Measurements from ENCODE around the gene BPIFB3. TPM values are rescaled to one million over a fixed set of nuclear protein-coding genes. Genes with fewer than 3 reads are reported as not detected.

BPIFB3 gene
- total RNA-seq, 4 donors from 2014 or later, result not detected

GRCh38 chr20:33067806-33068205 is 14.1 kb downstream of the BPIFB3 start:
- H3K4me3 ChIP-seq, result no peak overlapping the region
- no peaks in the 10 kb centered on the region for H3K4me1 ChIP-seq
- no peaks in the 10 kb centered on the region for H3K36me3 ChIP-seq
- intact Hi-C loops (cut with DNase I), result no loop called here
- no peak for DNase-seq (ENCODE audit: extremely low spot score)
- H3K27ac ChIP-seq (replicated peaks in 1 of 4), result no peak overlapping the region
- 77% methylated on average over 3 of the region's 3 CpGs for WGBS
- H3K9me3 ChIP-seq, result no peaks in the 10 kb centered on the region
- H3K27me3 ChIP-seq, result peaks cover 0 to 28% (median 0%) of the 10 kb centered on the region in 4 donors
- TF ChIP-seq POLR2A (IDR thresholded peaks at IDR 0.05; ENCODE audit: low read depth) (no peak), EP300 (IDR thresholded peaks at IDR 0.05) (no peak)

GRCh38 chr20:33068251-33068939 is 14.7 kb downstream of the BPIFB3 start:
- Histone ChIP-seq H3K4me3 (no peak overlapping the region), H3K36me3 (no peaks in the 10 kb centered on the region), H3K4me1 (no peaks in the 10 kb centered on the region), H3K9me3 (no peaks in the 10 kb centered on the region), H3K27me3 (peaks cover 0 to 28% (median 0%) of the 10 kb centered on the region in 4 donors), H3K27ac (replicated peaks in 1 of 4) (no peak overlapping the region)
- 92% methylated on average over 10 of the region's 12 CpGs for WGBS
- intact Hi-C loops (cut with DNase I), result no loop called here
- DNase-seq (ENCODE audit: extremely low spot score), result no peak
- TF ChIP-seq EP300 (IDR thresholded peaks at IDR 0.05), result no peak
- no peak for TF ChIP-seq CTCF (IDR thresholded peaks at IDR 0.05)
- no peak for TF ChIP-seq POLR2A (IDR thresholded peaks at IDR 0.05; ENCODE audit: low read depth)
- TF ChIP-seq POLR2AphosphoS5 (IDR thresholded peaks at IDR 0.05), result no peak

GRCh38 chr20:33069673-33070072 is 16.0 kb downstream of the BPIFB3 start:
- H3K27ac ChIP-seq (replicated peaks in 1 of 4), result no peak overlapping the region
- peaks cover 0 to 31% (median 0%) of the 10 kb centered on the region in 4 donors for H3K27me3 ChIP-seq
- H3K4me1 ChIP-seq, result no peaks in the 10 kb centered on the region
- no peak for DNase-seq (ENCODE audit: extremely low spot score)
- TF ChIP-seq CTCF (IDR thresholded peaks at IDR 0.05), result no peak
- 94% methylated on average over 9 of the region's 9 CpGs for WGBS
- no peak overlapping the region for H3K4me3 ChIP-seq
- no peaks in the 10 kb centered on the region for H3K36me3 ChIP-seq
- H3K9me3 ChIP-seq, result no peaks in the 10 kb centered on the region
- intact Hi-C loops (cut with DNase I), result no loop called here

GRCh38 chr20:33070111-33071053 is 16.7 kb downstream of the BPIFB3 start:
- no peaks in the 10 kb centered on the region for H3K9me3 ChIP-seq
- H3K36me3 ChIP-seq, result no peaks in the 10 kb centered on the region
- peaks cover 0 to 38% (median 0%) of the 10 kb centered on the region in 4 donors for H3K27me3 ChIP-seq
- H3K4me3 ChIP-seq, result no peak overlapping the region
- no peak for DNase-seq (ENCODE audit: extremely low spot score)
- WGBS, result 83% methylated on average over 14 of the region's 19 CpGs
- H3K27ac ChIP-seq (replicated peaks in 1 of 4), result no peak overlapping the region
- intact Hi-C loops (cut with DNase I), result no loop called here
- TF ChIP-seq POLR2A (IDR thresholded peaks at IDR 0.05; ENCODE audit: low read depth) (no peak), POLR2AphosphoS5 (IDR thresholded peaks at IDR 0.05) (no peak), CTCF (IDR thresholded peaks at IDR 0.05) (no peak), EP300 (IDR thresholded peaks at IDR 0.05) (no peak)
- H3K4me1 ChIP-seq, result no peaks in the 10 kb centered on the region

GRCh38 chr20:33071198-33071597 is 17.5 kb downstream of the BPIFB3 start:
- intact Hi-C loops (cut with DNase I), result no loop called here
- Histone ChIP-seq H3K27me3 (peaks cover 0 to 45% (median 0%) of the 10 kb centered on the region in 4 donors), H3K4me3 (no peak overlapping the region), H3K4me1 (no peaks in the 10 kb centered on the region), H3K9me3 (no peaks in the 10 kb centered on the region), H3K27ac (replicated peaks in 1 of 4) (no peak overlapping the region), H3K36me3 (no peaks in the 10 kb centered on the region)
- 77% methylated on average over 4 of the region's 5 CpGs for WGBS
- DNase-seq (ENCODE audit: extremely low spot score), result no peak
- TF ChIP-seq POLR2AphosphoS5 (IDR thresholded peaks at IDR 0.05) (no peak), CTCF (IDR thresholded peaks at IDR 0.05) (no peak), EP300 (IDR thresholded peaks at IDR 0.05) (no peak), POLR2A (IDR thresholded peaks at IDR 0.05; ENCODE audit: low read depth) (no peak)
